GM19455 (cell line): ENCODE data around the gene EBI3.
"Not testable (repeated sequence)": the region's sequence is repeated elsewhere in the genome, so short reads cannot be mapped to it uniquely, and the experiment has no call there.

Source experiments
- ATAC-seq: cut with Tn5 transposase; IDR thresholded peaks from one replicate; pipeline ENCODE4 v1.9.1; 2021; ENCODE audit not compliant: unreplicated experiment

Gene EBI3

GRCh38 chr19:4274321-4274686 lies 45.0 kb downstream of the EBI3 start:
- ATAC-seq: not testable (repeated sequence)

GRCh38 chr19:4277191-4277696 lies 47.9 kb downstream of the EBI3 start:
- no peak for ATAC-seq

- no peak for ATAC-seq
These were observed 48.7 kb downstream of the EBI3 start for GRCh38 chr19:4278010-4278409.

GRCh38 chr19:4278419-4279266 lies 49.3 kb downstream of the EBI3 start, which contains the start of gene SHD:
TSS of gene SHD (plus strand) at chr19:4279266. CDS start at chr19:4280064, 798 bp downstream.
- no peak for ATAC-seq

GRCh38 chr19:4279267-4279529 lies 49.9 kb downstream of the EBI3 start:
- ATAC-seq: no peak

- no peak for ATAC-seq
These were observed 50.5 kb downstream of the EBI3 start for GRCh38 chr19:4279530-4280422.

- ATAC-seq: no peak
These were observed 55.0 kb downstream of the EBI3 start for GRCh38 chr19:4284176-4284958.

- ATAC-seq: no peak
These were observed 55.7 kb downstream of the EBI3 start for GRCh38 chr19:4284974-4285373.

- not testable (repeated sequence) for ATAC-seq
These were observed 56.8 kb downstream of the EBI3 start for GRCh38 chr19:4286141-4286540.
